ENCODE measurements around the gene LILRA5. TPM values are rescaled to one million over a fixed set of nuclear protein-coding genes. Genes with fewer than 3 reads are reported as not detected.

Gene LILRA5
- total and polyA plus RNA-seq, 2 of the 8 experiments (the other 6 are each of a cell fraction or from before 2014, with no cell fraction given) = not detected

- TF ChIP-seq, protein P1, sequence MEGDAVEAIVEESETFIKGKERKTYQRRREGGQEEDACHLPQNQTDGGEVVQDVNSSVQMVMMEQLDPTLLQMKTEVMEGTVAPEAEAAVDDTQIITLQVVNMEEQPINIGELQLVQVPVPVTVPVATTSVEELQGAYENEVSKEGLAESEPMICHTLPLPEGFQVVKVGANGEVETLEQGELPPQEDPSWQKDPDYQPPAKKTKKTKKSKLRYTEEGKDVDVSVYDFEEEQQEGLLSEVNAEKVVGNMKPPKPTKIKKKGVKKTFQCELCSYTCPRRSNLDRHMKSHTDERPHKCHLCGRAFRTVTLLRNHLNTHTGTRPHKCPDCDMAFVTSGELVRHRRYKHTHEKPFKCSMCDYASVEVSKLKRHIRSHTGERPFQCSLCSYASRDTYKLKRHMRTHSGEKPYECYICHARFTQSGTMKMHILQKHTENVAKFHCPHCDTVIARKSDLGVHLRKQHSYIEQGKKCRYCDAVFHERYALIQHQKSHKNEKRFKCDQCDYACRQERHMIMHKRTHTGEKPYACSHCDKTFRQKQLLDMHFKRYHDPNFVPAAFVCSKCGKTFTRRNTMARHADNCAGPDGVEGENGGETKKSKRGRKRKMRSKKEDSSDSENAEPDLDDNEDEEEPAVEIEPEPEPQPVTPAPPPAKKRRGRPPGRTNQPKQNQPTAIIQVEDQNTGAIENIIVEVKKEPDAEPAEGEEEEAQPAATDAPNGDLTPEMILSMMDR (IDR thresholded peaks at IDR 0.05; ENCODE audit: control extremely low read depth in 1 of 3, insufficient read depth in 1 of 3, low read depth in 1 of 3, low read length in 3 of 3) = no peak
- TF ChIP-seq TBP (IDR thresholded peaks at IDR 0.05; ENCODE audit: low read depth, low read length) = no peak
- no peak for TF ChIP-seq POLR2AphosphoS5 (IDR thresholded peaks at IDR 0.05; ENCODE audit: low read depth, low read length)
- no peak for TF ChIP-seq GABPA (IDR thresholded peaks at IDR 0.05; ENCODE audit: borderline replicate concordance, insufficient read depth, low read length)
- TF ChIP-seq SRF (IDR thresholded peaks at IDR 0.05; ENCODE audit: low read depth, low read length) = no peak
- TF ChIP-seq, protein P2, sequence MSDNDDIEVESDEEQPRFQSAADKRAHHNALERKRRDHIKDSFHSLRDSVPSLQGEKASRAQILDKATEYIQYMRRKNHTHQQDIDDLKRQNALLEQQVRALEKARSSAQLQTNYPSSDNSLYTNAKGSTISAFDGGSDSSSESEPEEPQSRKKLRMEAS (IDR thresholded peaks at IDR 0.05) = no peak
- no peak for TF ChIP-seq SAP30 (IDR thresholded peaks at IDR 0.05; ENCODE audit: insufficient read depth, insufficient replicate concordance, low read length)
- TF ChIP-seq HDAC2 (IDR thresholded peaks at IDR 0.05; ENCODE audit: borderline replicate concordance in 1 of 2, low read depth in 2 of 2, low read length in 2 of 2) = no peak
These were observed 42.7 kb upstream of the LILRA5 start (continued) for GRCh38 chr19:54355675-54356074.

All from H1 (cell line).